Type B pancreatic cell (in vitro differentiated cells): ENCODE measurements around the gene TBC1D22A. TPM values are rescaled to one million over a fixed set of nuclear protein-coding genes. Genes with fewer than 3 reads are reported as not detected.

Experiments used
- DNase-seq: peaks from one replicate; pipeline ENCODE4 v3.0.0; 2021; ENCODE audit warnings: mixed read lengths; ENCODE audit not compliant: unreplicated experiment; ENCODE audit errors: extremely low spot score
- H3K27ac Mint-ChIP-seq: 2 replicates; pipeline ENCODE4 v1.8.0; 2021; ENCODE audit warnings: mild to moderate bottlenecking, mixed read lengths
- H3K27me3 Mint-ChIP-seq: 2 replicates; pipeline ENCODE4 v1.8.0; 2021; ENCODE audit warnings: mixed read lengths
- H3K36me3 Mint-ChIP-seq: 2 replicates; pipeline ENCODE4 v1.8.0; 2021; ENCODE audit warnings: mixed read lengths
- H3K4me1 Mint-ChIP-seq: one replicate; pipeline ENCODE4 v1.8.0; 2021; ENCODE audit warnings: mixed read lengths; ENCODE audit not compliant: unreplicated experiment
- H3K4me3 Mint-ChIP-seq: 2 replicates; pipeline ENCODE4 v1.8.0; 2021; ENCODE audit warnings: mild to moderate bottlenecking, mixed read lengths
- H3K9me3 Mint-ChIP-seq: 2 replicates; pipeline ENCODE4 v1.8.0; 2021; ENCODE audit warnings: mixed read lengths
- CTCF ChIP-seq: fragments of 200-600 bp; sonication (generic); conservative IDR thresholded peaks from 2 replicates; pipeline ENCODE4 v1.5.0; 2021; ENCODE audit warnings: antibody characterized with exemption, mild to moderate bottlenecking
- total RNA-seq: library from RNA; stranded (reverse); gene quantifications from 2 replicates; pipeline ENCODE4 v1.2.1, GENCODE V29; 2021; ENCODE audit warnings: low replicate concordance

The TBC1D22A gene
- total RNA-seq, 1 donor from 2014 or later: 16.2 TPM

GRCh38 chr22:46867106-46867505 is 104.7 kb downstream of the TBC1D22A start:
- Mint-ChIP-seq H3K27ac (no peak overlapping the region), H3K27me3 (no peaks in the 10 kb centered on the region), H3K4me3 (no peak overlapping the region), H3K36me3 (peaks cover 28% of the 10 kb centered on the region), H3K4me1 (no peaks in the 10 kb centered on the region), H3K9me3 (peaks cover 12% of the 10 kb centered on the region)
- no peak for TF ChIP-seq CTCF
- no peak for DNase-seq

- TF ChIP-seq CTCF: no peak
- no peaks in the 10 kb centered on the region for H3K4me1 Mint-ChIP-seq
- H3K27me3 Mint-ChIP-seq: no peaks in the 10 kb centered on the region
- peaks cover 32% of the 10 kb centered on the region for H3K36me3 Mint-ChIP-seq
- no peak overlapping the region for H3K27ac Mint-ChIP-seq
- H3K9me3 Mint-ChIP-seq: peaks cover 17% of the 10 kb centered on the region
- no peak for DNase-seq
- no peak overlapping the region for H3K4me3 Mint-ChIP-seq
Observed at GRCh38 chr22:46869329-46869728, 106.9 kb downstream of the TBC1D22A start.

GRCh38 chr22:46869831-46870441 is 107.5 kb downstream of the TBC1D22A start:
- Mint-ChIP-seq H3K9me3 (peaks cover 17% of the 10 kb centered on the region), H3K27me3 (no peaks in the 10 kb centered on the region), H3K4me1 (no peaks in the 10 kb centered on the region), H3K36me3 (peaks cover 32% of the 10 kb centered on the region), H3K4me3 (no peak overlapping the region), H3K27ac (no peak overlapping the region)
- TF ChIP-seq CTCF: no peak
- no peak for DNase-seq

- Mint-ChIP-seq H3K27ac (no peak overlapping the region), H3K36me3 (peaks cover 28% of the 10 kb centered on the region), H3K9me3 (peaks cover 17% of the 10 kb centered on the region), H3K27me3 (no peaks in the 10 kb centered on the region), H3K4me1 (no peaks in the 10 kb centered on the region), H3K4me3 (no peak overlapping the region)
- DNase-seq: no peak
- TF ChIP-seq CTCF: no peak
Observed at GRCh38 chr22:46871826-46872225, 109.4 kb downstream of the TBC1D22A start.

- Mint-ChIP-seq H3K27me3 (no peaks in the 10 kb centered on the region), H3K36me3 (peaks cover 26% of the 10 kb centered on the region), H3K4me3 (no peak overlapping the region), H3K9me3 (peaks cover 12% of the 10 kb centered on the region), H3K27ac (no peak overlapping the region), H3K4me1 (peaks cover 8% of the 10 kb centered on the region)
- no peak for TF ChIP-seq CTCF
- no peak for DNase-seq
Observed at GRCh38 chr22:46875089-46875488, 112.6 kb downstream of the TBC1D22A start.
